ENCODE data around the gene CMTR1. TPM values are rescaled to one million over a fixed set of nuclear protein-coding genes. Genes with fewer than 3 reads are reported as not detected.

The CMTR1 gene
- total RNA-seq, 2 experiments from 2014 or later: 49.9 to 50.6 TPM

DNA sequence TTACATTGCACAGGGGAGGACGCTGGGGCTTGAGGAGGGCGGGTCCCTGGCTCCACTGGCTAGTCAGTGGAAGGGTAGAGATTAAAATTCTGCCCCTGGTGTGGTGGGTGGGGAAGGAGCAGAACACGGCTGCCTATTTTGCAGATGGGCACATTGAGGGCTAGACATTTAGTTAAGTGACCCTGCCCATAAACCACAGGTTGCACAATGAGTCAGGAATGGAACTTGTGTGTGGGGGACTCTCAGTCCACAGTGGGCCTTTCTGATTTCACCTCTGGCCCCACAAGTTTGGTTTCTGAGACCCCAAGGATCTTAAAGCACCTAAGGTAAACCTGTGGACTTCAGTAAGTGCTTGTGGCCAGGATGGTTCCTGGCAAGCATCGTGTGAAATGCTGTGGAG, 88.7 kb downstream of the CMTR1 start:
- ATAC-seq (no peak), DNase-seq (peak; percentile 59)
- intact Hi-C loops (cut with micrococcal nuclease): no loop called here
- Mint-ChIP-seq H3K36me3 (ENCODE audit: low read depth) (peaks cover 13% of the 10 kb centered on the region), H3K4me3 (no peak overlapping the region), H3K9me3 (peaks cover 4% of the 10 kb centered on the region), H3K27ac (peak overlapping the region; percentile 67), H3K4me1 (ENCODE audit: low read depth) (peaks cover 77% of the 10 kb centered on the region), H3K27me3 (no peaks in the 10 kb centered on the region)
- POLR2A ChIA-PET: interaction anchor here (1.3 kb wide), 1 partner anchor 10 kb away, joined by 3 read pairs; no protein-coding TSS in a partner anchor
- TF ChIP-seq, protein P1, sequence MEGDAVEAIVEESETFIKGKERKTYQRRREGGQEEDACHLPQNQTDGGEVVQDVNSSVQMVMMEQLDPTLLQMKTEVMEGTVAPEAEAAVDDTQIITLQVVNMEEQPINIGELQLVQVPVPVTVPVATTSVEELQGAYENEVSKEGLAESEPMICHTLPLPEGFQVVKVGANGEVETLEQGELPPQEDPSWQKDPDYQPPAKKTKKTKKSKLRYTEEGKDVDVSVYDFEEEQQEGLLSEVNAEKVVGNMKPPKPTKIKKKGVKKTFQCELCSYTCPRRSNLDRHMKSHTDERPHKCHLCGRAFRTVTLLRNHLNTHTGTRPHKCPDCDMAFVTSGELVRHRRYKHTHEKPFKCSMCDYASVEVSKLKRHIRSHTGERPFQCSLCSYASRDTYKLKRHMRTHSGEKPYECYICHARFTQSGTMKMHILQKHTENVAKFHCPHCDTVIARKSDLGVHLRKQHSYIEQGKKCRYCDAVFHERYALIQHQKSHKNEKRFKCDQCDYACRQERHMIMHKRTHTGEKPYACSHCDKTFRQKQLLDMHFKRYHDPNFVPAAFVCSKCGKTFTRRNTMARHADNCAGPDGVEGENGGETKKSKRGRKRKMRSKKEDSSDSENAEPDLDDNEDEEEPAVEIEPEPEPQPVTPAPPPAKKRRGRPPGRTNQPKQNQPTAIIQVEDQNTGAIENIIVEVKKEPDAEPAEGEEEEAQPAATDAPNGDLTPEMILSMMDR (IDR thresholded peaks at IDR 0.05): no peak
- CTCF ChIA-PET: interaction anchor here (1.0 to 1.3 kb wide), 2 partner anchors 10 to 39 kb away, joined by 3 read pairs; no protein-coding TSS in a partner anchor

DNA sequence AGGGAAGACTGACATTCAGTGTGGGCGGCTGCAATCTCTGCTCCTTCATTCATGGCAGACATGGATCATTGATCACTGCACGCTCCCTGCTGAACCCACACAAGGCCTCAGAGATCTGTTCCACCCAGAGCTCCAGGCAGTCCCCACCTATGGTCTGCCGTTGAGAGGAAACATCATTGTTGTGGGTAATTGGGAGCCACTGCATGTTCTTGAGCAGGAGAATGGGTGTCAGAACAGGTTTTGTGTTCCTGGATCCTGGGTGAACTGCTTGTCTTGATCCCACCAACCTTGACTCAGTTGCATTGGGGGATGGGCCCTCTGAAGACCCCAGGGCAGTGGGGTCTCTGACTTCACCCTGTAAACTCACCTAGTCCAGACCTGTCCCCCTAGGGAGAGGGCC, 89.8 kb downstream of the CMTR1 start:
- H3K4me1 Mint-ChIP-seq (ENCODE audit: low read depth): peaks cover 73% of the 10 kb centered on the region
- CTCF ChIA-PET: interaction anchor here (0.9 to 1.3 kb wide), 4 partner anchors 9 to 43 kb away, joined by 3 read pairs; no protein-coding TSS in a partner anchor

DNA sequence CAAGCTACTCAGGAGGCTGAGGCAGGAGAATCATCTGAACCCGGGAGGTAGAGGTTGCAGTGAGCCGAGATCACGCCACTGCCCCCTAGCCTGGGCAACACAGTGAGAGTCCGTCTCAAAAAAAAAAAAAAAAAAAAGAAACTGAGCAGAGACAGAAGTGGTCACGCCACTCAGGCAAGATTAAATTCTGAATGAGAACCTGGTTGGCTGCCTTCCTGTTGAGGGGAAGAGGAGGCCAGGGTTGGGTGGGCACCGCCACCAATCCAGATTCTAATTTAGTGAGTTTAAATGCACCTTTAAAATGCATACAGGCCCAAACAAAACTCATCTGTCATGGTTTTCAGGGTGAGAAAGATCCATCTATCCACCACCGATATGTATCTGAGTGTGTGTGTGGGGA, 90.4 kb downstream of the CMTR1 start:
- Mint-ChIP-seq H3K4me1 (ENCODE audit: low read depth) (peaks cover 68% of the 10 kb centered on the region), H3K27ac (no peak overlapping the region), H3K27me3 (no peaks in the 10 kb centered on the region), H3K9me3 (peaks cover 4% of the 10 kb centered on the region), H3K36me3 (ENCODE audit: low read depth) (peaks cover 13% of the 10 kb centered on the region), H3K4me3 (no peak overlapping the region)
- intact Hi-C loops (cut with micrococcal nuclease): no loop called here
- ATAC-seq (no peak), DNase-seq (no peak)
- ChIA-PET CTCF (interaction anchor here (1.6 kb wide), 1 partner anchor 43 kb away, joined by 6 read pairs; no protein-coding TSS in a partner anchor), POLR2A (no interaction called here)
- TF ChIP-seq, protein P1 (IDR thresholded peaks at IDR 0.05): no peak

More for the DNA sequence above, 89.8 kb downstream of the CMTR1 start:
- intact Hi-C loops (cut with micrococcal nuclease): no loop called here
- Mint-ChIP-seq H3K27ac (no peak overlapping the region), H3K27me3 (no peaks in the 10 kb centered on the region), H3K9me3 (peaks cover 4% of the 10 kb centered on the region), H3K36me3 (ENCODE audit: low read depth) (peaks cover 13% of the 10 kb centered on the region), H3K4me3 (no peak overlapping the region)
- no peak for ATAC-seq
- POLR2A ChIA-PET: interaction anchor here (0.8 kb wide), 1 partner anchor 14 kb away, joined by 3 read pairs; no protein-coding TSS in a partner anchor
- no peak for DNase-seq
- TF ChIP-seq, protein P1 (IDR thresholded peaks at IDR 0.05): no peak

DNA sequence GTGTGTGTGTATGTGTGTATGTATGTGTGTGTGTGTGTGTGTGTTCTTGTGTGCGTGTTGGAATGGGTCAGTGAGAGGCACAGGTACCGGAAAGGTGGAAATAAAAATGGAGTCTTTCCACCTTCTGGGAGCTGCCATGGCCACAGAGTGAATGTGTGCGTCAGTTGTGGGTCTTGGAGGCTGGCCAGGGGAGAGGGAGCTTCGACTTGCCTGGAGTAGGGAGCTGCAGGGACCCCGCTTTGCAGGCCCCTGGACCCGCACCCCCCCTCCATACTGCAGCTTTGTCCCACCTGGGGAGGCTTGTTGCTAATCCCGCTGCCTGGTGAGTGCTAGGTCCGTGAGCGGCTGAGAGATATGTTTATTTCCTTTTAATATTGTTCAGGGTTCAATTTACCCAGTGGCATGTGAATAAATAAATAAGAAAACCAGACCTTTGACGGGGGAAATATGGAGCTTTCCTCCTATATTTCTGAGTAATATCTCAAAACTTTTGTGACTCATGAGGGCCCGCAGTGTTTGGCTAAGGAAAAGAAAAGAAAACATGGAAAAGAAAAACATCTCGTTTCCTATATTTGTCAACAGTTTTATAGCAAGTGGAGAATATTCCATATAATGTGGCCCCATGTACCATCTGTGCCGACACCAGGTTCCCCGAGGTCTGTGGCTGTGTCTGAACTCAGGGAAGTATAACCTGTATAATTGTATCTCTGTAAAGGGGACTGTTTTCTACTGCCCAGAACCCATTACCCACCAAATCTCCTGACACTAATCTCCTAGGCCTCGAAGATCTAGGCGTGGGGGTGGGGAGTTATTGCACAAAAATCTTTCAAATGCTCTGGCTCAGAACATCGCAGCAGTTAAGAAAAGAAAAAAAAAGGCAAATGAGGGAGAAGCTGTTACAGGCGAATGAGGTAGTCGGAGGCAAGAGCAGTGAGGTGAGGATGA, 91.3 kb downstream of the CMTR1 start:
- no peak for DNase-seq
- peaks cover 59% of the 10 kb centered on the region for H3K4me1 Mint-ChIP-seq (ENCODE audit: low read depth)
- no peak for ATAC-seq
- peaks cover 7% of the 10 kb centered on the region for H3K36me3 Mint-ChIP-seq (ENCODE audit: low read depth)
- ChIA-PET POLR2A (interaction anchor here (0.6 to 1.1 kb wide), 2 partner anchors 17 to 53 kb away, joined by 3 read pairs; no protein-coding TSS in a partner anchor), CTCF (interaction anchor here (0.6 to 1.6 kb wide), 5 partner anchors 13 to 99 kb away, joined by 3 to 6 read pairs (median 3); no protein-coding TSS in a partner anchor)
- intact Hi-C loops (cut with micrococcal nuclease): no loop called here
- H3K4me3 Mint-ChIP-seq: no peak overlapping the region
- H3K9me3 Mint-ChIP-seq: peaks cover 1% of the 10 kb centered on the region
- TF ChIP-seq, protein P1 (IDR thresholded peaks at IDR 0.05): no peak
- H3K27ac Mint-ChIP-seq: no peak overlapping the region
- no peaks in the 10 kb centered on the region for H3K27me3 Mint-ChIP-seq
